K562 (cell line): ENCODE results near the gene FDX2. TPM values are rescaled to one million over a fixed set of nuclear protein-coding genes. Genes with fewer than 3 reads are reported as not detected.

Experiments used
- CC2D1A ChIP-seq: fragments of 450-650 bp; IDR thresholded peaks from 2 replicates; pipeline ENCODE4 v1.6.1; 2017; ENCODE audit warnings: mild to moderate bottlenecking
- DPF2 ChIP-seq: fragments of 450-650 bp; IDR thresholded peaks from 2 replicates; pipeline ENCODE4 v1.6.1; 2016
- EHMT2 ChIP-seq: fragments of 450-650 bp; IDR thresholded peaks from 2 replicates; pipeline ENCODE4 v1.6.1; 2018; ENCODE audit warnings: antibody characterized with exemption
- EP300 ChIP-seq: IDR thresholded peaks from 2 replicates; pipeline ENCODE4 v1.6.1; 2012; ENCODE audit warnings: low read length, improper control_type of control experiment
- GATAD2A ChIP-seq: fragments of 450-650 bp; IDR thresholded peaks from 2 replicates; pipeline ENCODE4 v1.6.1; 2017
- KAT7 ChIP-seq: sonication (generic); formaldehyde crosslinking; IDR thresholded peaks from 2 replicates; pipeline ENCODE4 v1.8.0; 2022; ENCODE audit warnings: missing genetic modification reagents, mild to moderate bottlenecking, borderline replicate concordance
- MAFF ChIP-seq: IDR thresholded peaks from 2 replicates; pipeline ENCODE4 v1.6.1; 2012; ENCODE audit warnings: low read length, improper control_type of control experiment
- MEF2D ChIP-seq: conservative IDR thresholded peaks from 2 replicates; pipeline ENCODE4 v1.6.1; 2016; ENCODE audit warnings: low read depth, missing genetic modification characterization, missing compliant biosample characterization
- MEIS2 ChIP-seq: fragments of 450-650 bp; IDR thresholded peaks from 2 replicates; pipeline ENCODE4 v1.6.1; 2014; ENCODE audit warnings: mild to moderate bottlenecking; ENCODE audit not compliant: partially characterized antibody
- OTX1 ChIP-seq: fragments of 450-650 bp; formaldehyde crosslinking; IDR thresholded peaks from 2 replicates; pipeline ENCODE4 v1.4.0; 2022; ENCODE audit warnings: mild to moderate bottlenecking
- PHB ChIP-seq: fragments of 250-450 bp; sonication (Bioruptor Pico); IDR thresholded peaks from 2 replicates; pipeline ENCODE4 v1.5.0; 2021
- PHF21A ChIP-seq: fragments of 450-650 bp; IDR thresholded peaks from 2 replicates; pipeline ENCODE4 v1.6.1; 2017; ENCODE audit warnings: low read depth, borderline replicate concordance
- POLR2H ChIP-seq: IDR thresholded peaks from 2 replicates; pipeline ENCODE4 v1.6.1; 2016; ENCODE audit warnings: missing genetic modification characterization, low read depth, mild to moderate bottlenecking, control low read depth, missing compliant biosample characterization, moderate library complexity
- PRPF4 ChIP-seq: fragments of 200-400 bp; formaldehyde crosslinking; IDR thresholded peaks from one replicate; pipeline ENCODE4 v1.6.1; 2017; ENCODE audit warnings: low read length, low read depth, mild to moderate bottlenecking; ENCODE audit not compliant: insufficient read depth, poor library complexity, severe bottlenecking
- RBM14 ChIP-seq: fragments of 200-400 bp; formaldehyde crosslinking; IDR thresholded peaks from 2 replicates; pipeline ENCODE4 v1.6.1; 2018; ENCODE audit warnings: low read depth, mild to moderate bottlenecking, low read length, moderate library complexity, borderline replicate concordance; ENCODE audit not compliant: insufficient read depth
- RFX5 ChIP-seq: IDR thresholded peaks from 2 replicates; pipeline ENCODE4 v1.6.1; 2011; ENCODE audit warnings: low read depth, mild to moderate bottlenecking, improper control_type of control experiment, low read length
- SMAD3 ChIP-seq: fragments of 450-650 bp; formaldehyde crosslinking; conservative IDR thresholded peaks from 2 replicates; pipeline ENCODE4 v1.4.0; 2020; ENCODE audit warnings: mild to moderate bottlenecking
- SNIP1 ChIP-seq: fragments of 450-650 bp; IDR thresholded peaks from 2 replicates; pipeline ENCODE4 v1.7.1; 2017; ENCODE audit warnings: low read depth, mild to moderate bottlenecking
- SNRNP70 ChIP-seq: fragments of 200-400 bp; formaldehyde crosslinking; optimal IDR thresholded peaks from 2 replicates; pipeline ENCODE3; 2017; ENCODE audit warnings: low read depth, low read length
- TCFL5 ChIP-seq: fragments of 250-450 bp; sonication (Bioruptor Pico); conservative IDR thresholded peaks from 2 replicates; pipeline ENCODE4 v1.6.1; 2021; ENCODE audit warnings: mild to moderate bottlenecking, moderate library complexity, matching md5 sums
- THRAP3 ChIP-seq: fragments of 450-650 bp; IDR thresholded peaks from 2 replicates; pipeline ENCODE4 v1.6.1; 2016; ENCODE audit warnings: mild to moderate bottlenecking, inconsistent platforms, borderline replicate concordance
- WHSC1 ChIP-seq: IDR thresholded peaks from one replicate; pipeline ENCODE4 v1.6.1; 2012; ENCODE audit warnings: low read length, control low read depth, inconsistent platforms
- ZBED1 ChIP-seq: IDR thresholded peaks from 2 replicates; pipeline ENCODE4 v1.6.1; 2014
- ZKSCAN8 ChIP-seq: fragments of 200-800 bp; sonication (Bioruptor generic); IDR thresholded peaks from 2 replicates; pipeline ENCODE4 v1.6.1; 2016; ENCODE audit warnings: missing genetic modification characterization, missing compliant biosample characterization
- ZNF124 ChIP-seq: sonication (generic); formaldehyde crosslinking; IDR thresholded peaks from 2 replicates; pipeline ENCODE4 v1.8.1; 2022; ENCODE audit warnings: missing genetic modification reagents
- ZNF217 ChIP-seq: sonication (generic); formaldehyde crosslinking; IDR thresholded peaks from 2 replicates; pipeline ENCODE4 v1.8.0; 2022; ENCODE audit warnings: mild to moderate bottlenecking, missing genetic modification reagents
- ZNF263 ChIP-seq: sonication (generic); formaldehyde crosslinking; IDR thresholded peaks from 2 replicates; pipeline ENCODE4 v1.8.0; 2022; ENCODE audit warnings: mild to moderate bottlenecking, missing genetic modification reagents, borderline replicate concordance
- ZNF280B ChIP-seq: fragments of 250-450 bp; sonication (Bioruptor Pico); IDR thresholded peaks from 2 replicates; pipeline ENCODE4 v1.5.1; 2021; ENCODE audit warnings: mild to moderate bottlenecking
- ZNF282 ChIP-seq: sonication (generic); formaldehyde crosslinking; IDR thresholded peaks from 2 replicates; pipeline ENCODE4 v1.8.1; 2023; ENCODE audit warnings: missing genetic modification reagents
- ZNF311 ChIP-seq: fragments of 250-450 bp; sonication (Bioruptor Pico); IDR thresholded peaks from 2 replicates; pipeline ENCODE4 v1.4.0; 2020; ENCODE audit warnings: mild to moderate bottlenecking, moderate library complexity
- ZNF76 ChIP-seq: fragments of 250-450 bp; sonication (Bioruptor Pico); IDR thresholded peaks from 2 replicates; pipeline ENCODE4 v1.4.0; 2020; ENCODE audit warnings: mild to moderate bottlenecking, moderate library complexity, borderline replicate concordance
- ZNF77 ChIP-seq: fragments of 250-450 bp; sonication (Bioruptor Pico); IDR thresholded peaks from 2 replicates; pipeline ENCODE4 v1.5.0; 2020
- ZNF780A ChIP-seq: fragments of 250-450 bp; sonication (Bioruptor Pico); IDR thresholded peaks from 2 replicates; pipeline ENCODE4 v1.5.0; 2021; ENCODE audit warnings: mild to moderate bottlenecking
- polyA plus RNA-seq, 8 experiments: library from polyadenylated mRNA; depleted of rRNA in 4 of 8; stranded (reverse) in 5 of 8; unstranded in 3 of 8; fragments of >200 nt; fragmentation: Nextera tagmentation in 2 of 8; fragmentation: Illumina TruSeq in 1 of 8; extraction: Ambion mirVana in 2 of 8; extraction: Trizol in 1 of 8; gene quantifications; 2 replicates each; pipeline versions ENCODE4 v1.2.1 to v1.2.3, GENCODE V29; 2011 to 2014; ENCODE audit warnings: inconsistent platforms in 1 of 8, missing spikeins in 1 of 8
- total RNA-seq, 7 experiments: library from RNA; depleted of rRNA in 6 of 7; stranded (reverse); fragments of >200 nt in 6 of 7; fragmentation: Illumina TruSeq in 2 of 7; extraction: Trizol in 2 of 7; gene quantifications; 2 replicates each; pipeline versions ENCODE4 v1.2.1 to v1.2.3, GENCODE V29; 2011 to 2021; ENCODE audit warnings: low replicate concordance in 1 of 7
- TF ChIP-seq, protein P1 (sequence below): fragments of 250-450 bp; sonication (Bioruptor Pico); IDR thresholded peaks from 2 replicates; pipeline ENCODE4 v1.6.1; 2021; ENCODE audit warnings: mild to moderate bottlenecking

The FDX2 gene
- total and polyA plus RNA-seq, 9 of the 15 experiments (the other 6 are each of a cell fraction or from before 2014, with no cell fraction given) = 2.5 to 49.8 (median 29.7) TPM

GRCh38 chr19:10289836-10290356, 25.9 kb downstream of the FDX2 start, which contains the start of gene ICAM5 (continued):
- no peak for TF ChIP-seq TCFL5
- peak; percentile 93 for TF ChIP-seq ZNF263
- no peak for TF ChIP-seq PHB (CRISPR knock-in tag)
- no peak for TF ChIP-seq SMAD3
- no peak for TF ChIP-seq OTX1 (CRISPR knock-in tag)
- no peak for TF ChIP-seq THRAP3
- no peak for TF ChIP-seq DPF2
- TF ChIP-seq, protein P1, sequence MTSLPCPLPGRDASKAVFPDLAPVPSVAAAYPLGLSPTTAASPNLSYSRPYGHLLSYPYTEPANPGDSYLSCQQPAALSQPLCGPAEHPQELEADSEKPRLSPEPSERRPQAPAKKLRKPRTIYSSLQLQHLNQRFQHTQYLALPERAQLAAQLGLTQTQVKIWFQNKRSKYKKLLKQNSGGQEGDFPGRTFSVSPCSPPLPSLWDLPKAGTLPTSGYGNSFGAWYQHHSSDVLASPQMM (CRISPR knock-in tag) = no peak
- TF ChIP-seq ZNF77 (CRISPR knock-in tag) = no peak
- no peak for TF ChIP-seq ZNF282 (CRISPR knock-in tag)
- TF ChIP-seq EHMT2 = no peak
- no peak for TF ChIP-seq MEF2D
- TF ChIP-seq KAT7 = no peak
- TF ChIP-seq RFX5 = no peak
- TF ChIP-seq ZNF780A (CRISPR knock-in tag) = 0 out of 2 replicates have a peak, but pooled peaks have one; percentile 25
- no peak for TF ChIP-seq ZNF280B (CRISPR knock-in tag)
- TF ChIP-seq PRPF4 = no peak
- TF ChIP-seq CC2D1A = no peak
- TF ChIP-seq RBM14 = no peak
- no peak for TF ChIP-seq ZNF311 (CRISPR knock-in tag)
- TF ChIP-seq MAFF = no peak
- no peak for TF ChIP-seq PHF21A
- TF ChIP-seq GATAD2A = 0 out of 2 replicates have a peak, but pooled peaks have one; percentile 7
- TF ChIP-seq SNRNP70 = no peak
- no peak for TF ChIP-seq ZNF76 (CRISPR knock-in tag)
- TF ChIP-seq ZNF124 (CRISPR knock-in tag) = no peak
- no peak; the same call in 1 of the 2 replicates for TF ChIP-seq EP300
- TF ChIP-seq MEIS2 = no peak
- no peak for TF ChIP-seq ZKSCAN8 (CRISPR knock-in tag)
- TF ChIP-seq SNIP1 = no peak
- no peak for TF ChIP-seq ZNF217 (CRISPR knock-in tag)
- no peak for TF ChIP-seq ZBED1
- no peak for TF ChIP-seq WHSC1
- no peak for TF ChIP-seq POLR2H (tag)
